ENCODE measurements around the gene ANKRD65.

DNA sequence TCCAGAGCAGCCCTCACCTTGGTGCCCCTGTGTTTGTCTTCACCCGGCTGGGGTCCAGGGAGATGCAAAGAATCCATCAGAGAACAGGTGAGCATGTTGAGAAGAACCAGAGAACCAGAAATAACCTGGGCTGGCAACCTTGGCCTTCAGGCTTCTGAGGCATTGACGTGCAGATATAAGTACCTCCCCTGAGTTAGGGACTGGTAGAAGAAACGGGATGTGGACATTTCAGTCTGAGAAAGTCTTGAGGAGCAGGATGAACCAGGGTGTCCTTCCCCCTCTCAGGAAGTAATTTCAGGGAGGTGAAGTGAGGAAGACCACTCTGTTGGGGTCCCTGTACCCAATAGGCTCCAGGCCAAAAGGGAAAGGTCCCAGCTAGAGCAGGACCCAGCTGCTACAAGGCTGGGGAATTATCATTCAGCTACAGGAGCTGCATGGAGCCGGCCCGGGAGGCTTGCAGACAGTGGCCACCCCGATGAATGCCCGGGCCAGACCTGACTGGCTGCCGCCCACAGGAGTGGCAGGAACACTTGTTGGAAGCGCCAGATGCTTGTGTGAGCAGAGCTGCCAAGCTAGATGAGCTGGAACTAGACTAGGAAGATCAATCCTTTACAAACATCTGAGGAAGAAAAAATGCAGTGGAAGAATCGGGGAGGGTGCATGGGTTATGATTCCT is 44.4 kb downstream of the ANKRD65 start:
- TF ChIP-seq, protein P1, sequence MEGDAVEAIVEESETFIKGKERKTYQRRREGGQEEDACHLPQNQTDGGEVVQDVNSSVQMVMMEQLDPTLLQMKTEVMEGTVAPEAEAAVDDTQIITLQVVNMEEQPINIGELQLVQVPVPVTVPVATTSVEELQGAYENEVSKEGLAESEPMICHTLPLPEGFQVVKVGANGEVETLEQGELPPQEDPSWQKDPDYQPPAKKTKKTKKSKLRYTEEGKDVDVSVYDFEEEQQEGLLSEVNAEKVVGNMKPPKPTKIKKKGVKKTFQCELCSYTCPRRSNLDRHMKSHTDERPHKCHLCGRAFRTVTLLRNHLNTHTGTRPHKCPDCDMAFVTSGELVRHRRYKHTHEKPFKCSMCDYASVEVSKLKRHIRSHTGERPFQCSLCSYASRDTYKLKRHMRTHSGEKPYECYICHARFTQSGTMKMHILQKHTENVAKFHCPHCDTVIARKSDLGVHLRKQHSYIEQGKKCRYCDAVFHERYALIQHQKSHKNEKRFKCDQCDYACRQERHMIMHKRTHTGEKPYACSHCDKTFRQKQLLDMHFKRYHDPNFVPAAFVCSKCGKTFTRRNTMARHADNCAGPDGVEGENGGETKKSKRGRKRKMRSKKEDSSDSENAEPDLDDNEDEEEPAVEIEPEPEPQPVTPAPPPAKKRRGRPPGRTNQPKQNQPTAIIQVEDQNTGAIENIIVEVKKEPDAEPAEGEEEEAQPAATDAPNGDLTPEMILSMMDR (IDR thresholded peaks at IDR 0.05), result no peak
- TF ChIP-seq POLR2A (IDR thresholded peaks at IDR 0.05), result no peak
